CD4-positive, CD25-positive, alpha-beta regulatory T cell (primary cell): ENCODE measurements around the gene PPP1CC. TPM values are rescaled to one million over a fixed set of nuclear protein-coding genes. Genes with fewer than 3 reads are reported as not detected.
"Not testable (repeated sequence)": the region's sequence is repeated elsewhere in the genome, so short reads cannot be mapped to it uniquely, and the experiment has no call there.

Experiments
- ATAC-seq, 2 donors: fragments of 150-1000 bp; cut with Tn5 transposase; one replicate each; pipeline ENCODE4 v1.10.0; 2021; ENCODE audit warnings: low read depth in 2 of 2, moderate number of reproducible peaks in 2 of 2, moderate library complexity in 1 of 2
- DNase-seq, 3 donors: peaks; one replicate each; pipeline versions ENCODE4 v3.0.0 to v3.0.0-alpha.2; 2012 to 2022; ENCODE audit warnings: mixed read lengths in 1 of 3
- H3K27ac ChIP-seq: one replicate; pipeline ENCODE4 v1.7.0; 2013; ENCODE audit warnings: mild to moderate bottlenecking, low read length; ENCODE audit not compliant: insufficient read depth, poor library complexity, severe bottlenecking
- H3K27me3 ChIP-seq: one replicate; pipeline ENCODE4 v1.7.0; 2013; ENCODE audit warnings: low read length; ENCODE audit not compliant: control insufficient read depth, insufficient read depth
- H3K36me3 ChIP-seq: one replicate; pipeline ENCODE4 v1.7.0; 2013; ENCODE audit warnings: mild to moderate bottlenecking, low read length, moderate library complexity; ENCODE audit not compliant: control insufficient read depth, insufficient read depth
- H3K4me1 ChIP-seq: 2 replicates; pipeline ENCODE4 v1.7.0; 2013; ENCODE audit warnings: mild to moderate bottlenecking, low read length; ENCODE audit not compliant: insufficient read depth, control insufficient read depth, poor library complexity, severe bottlenecking
- H3K4me3 ChIP-seq: one replicate; pipeline ENCODE4 v1.7.0; 2013; ENCODE audit warnings: low read depth, mild to moderate bottlenecking, low read length, moderate library complexity
- H3K9me3 ChIP-seq, 2 experiments: 1 replicate in 1 of 2; 2 replicates in 1 of 2; pipeline ENCODE4 v1.7.0; 2013; ENCODE audit warnings: low read length in 2 of 2, mild to moderate bottlenecking in 1 of 2, moderate library complexity in 1 of 2; ENCODE audit not compliant: control insufficient read depth in 2 of 2
- H3K27ac Mint-ChIP-seq, 3 donors: one replicate each; pipeline ENCODE4 v1.8.0; 2020 to 2022; ENCODE audit warnings: mild to moderate bottlenecking in 3 of 3, mixed read lengths in 3 of 3, moderate library complexity in 2 of 3
- H3K27me3 Mint-ChIP-seq: one replicate; pipeline ENCODE4 v1.8.0; 2022; ENCODE audit warnings: mild to moderate bottlenecking, mixed read lengths
- H3K36me3 Mint-ChIP-seq: one replicate; pipeline ENCODE4 v1.8.0; 2020; ENCODE audit warnings: mixed read lengths
- H3K4me1 Mint-ChIP-seq, 4 donors: one replicate each; pipeline ENCODE4 v1.8.0; 2020 to 2022; ENCODE audit warnings: mixed read lengths in 4 of 4, mild to moderate bottlenecking in 1 of 4
- H3K4me3 Mint-ChIP-seq, 4 donors: one replicate each; pipeline ENCODE4 v1.8.0; 2020 to 2022; ENCODE audit warnings: mild to moderate bottlenecking in 4 of 4, mixed read lengths in 4 of 4, moderate library complexity in 3 of 4
- H3K9me3 Mint-ChIP-seq, 7 donors: one replicate each; pipeline ENCODE4 v1.8.0; 2020 to 2022; ENCODE audit warnings: mixed read lengths in 7 of 7, mild to moderate bottlenecking in 3 of 7, moderate library complexity in 2 of 7
- polyA plus RNA-seq, 4 donors: library from polyadenylated mRNA; unstranded; fragments of 300-500 nt; fragmentation: Illumina TruSeq; gene quantifications; one replicate each; pipeline ENCODE4 v1.2.3, GENCODE V29; 2021
- total RNA-seq: library from RNA; stranded (reverse); gene quantifications from one replicate; pipeline ENCODE4 v1.2.3, GENCODE V29; 2022

Gene PPP1CC
- total and polyA plus RNA-seq, 5 donors from 2014 or later: 166 to 177 (median 174) TPM

- Mint-ChIP-seq H3K36me3 (peaks cover 3% of the 10 kb centered on the region), H3K27me3 (peaks cover 5% of the 10 kb centered on the region), H3K4me1 (peaks cover 20 to 50% (median 41%) of the 10 kb centered on the region in 4 donors), H3K9me3 (peaks cover 0 to 2% (median 0%) of the 10 kb centered on the region in 7 donors), H3K4me3 (peak overlapping the region; percentile 93 to 100 (median 98)), H3K27ac (peak overlapping the region; percentile 98 to 99 (median 99))
- H3K27me3 ChIP-seq: no peaks in the 10 kb centered on the region
- peak overlapping the region; percentile 99 for H3K4me3 ChIP-seq
- peak in 1 of 2 donors; percentile 2 for ATAC-seq
- peaks cover 3% of the 10 kb centered on the region for H3K36me3 ChIP-seq
- H3K4me1 ChIP-seq: peaks cover 48% of the 10 kb centered on the region
- DNase-seq: peak in 1 of 3 donors; percentile 2
- H3K27ac ChIP-seq: peak overlapping the region; percentile 85
- H3K9me3 ChIP-seq: no peaks in the 10 kb centered on the region
These were observed 484 bp downstream of the PPP1CC start for GRCh38 chr12:110742096-110742717.

- peak overlapping the region; percentile 93 to 100 (median 98) for H3K4me3 Mint-ChIP-seq
- peak in 2 of 3 donors; percentile 36 to 74 for DNase-seq
- H3K36me3 ChIP-seq: peaks cover 3% of the 10 kb centered on the region
- ATAC-seq: no peak
- H3K27me3 Mint-ChIP-seq: peaks cover 5% of the 10 kb centered on the region
- H3K4me1 Mint-ChIP-seq: peaks cover 20 to 56% (median 44%) of the 10 kb centered on the region in 4 donors
- peak overlapping the region; percentile 85 for H3K27ac ChIP-seq
- peaks cover 0 to 2% (median 0%) of the 10 kb centered on the region in 7 donors for H3K9me3 Mint-ChIP-seq
- peaks cover 55% of the 10 kb centered on the region for H3K4me1 ChIP-seq
- peak overlapping the region; percentile 98 to 99 (median 99) for H3K27ac Mint-ChIP-seq
- no peaks in the 10 kb centered on the region for H3K27me3 ChIP-seq
- no peaks in the 10 kb centered on the region for H3K9me3 ChIP-seq
- H3K4me3 ChIP-seq: peak overlapping the region; percentile 99
- H3K36me3 Mint-ChIP-seq: peaks cover 3% of the 10 kb centered on the region
These were observed 1.2 kb downstream of the PPP1CC start for GRCh38 chr12:110741341-110742095.

- no peaks in the 10 kb centered on the region for H3K27me3 ChIP-seq
- peaks cover 7% of the 10 kb centered on the region for H3K36me3 Mint-ChIP-seq
- H3K4me3 ChIP-seq: peak overlapping the region; percentile 99
- peak overlapping the region; percentile 80 to 96 (median 89) for H3K4me3 Mint-ChIP-seq
- ATAC-seq (no peak), DNase-seq (peak in 1 of 3 donors; percentile 46)
- peaks cover 5% of the 10 kb centered on the region for H3K27me3 Mint-ChIP-seq
- H3K36me3 ChIP-seq: peaks cover 17% of the 10 kb centered on the region
- peaks cover 0 to 2% (median 0%) of the 10 kb centered on the region in 7 donors for H3K9me3 Mint-ChIP-seq
- H3K27ac Mint-ChIP-seq: peak overlapping the region; percentile 76 to 98 (median 78)
- H3K4me1 Mint-ChIP-seq: peaks cover 25 to 70% (median 49%) of the 10 kb centered on the region in 4 donors
- no peak overlapping the region for H3K27ac ChIP-seq
- no peaks in the 10 kb centered on the region for H3K9me3 ChIP-seq
- H3K4me1 ChIP-seq: peaks cover 67% of the 10 kb centered on the region
These were observed 2.8 kb downstream of the PPP1CC start for GRCh38 chr12:110739894-110740293.

DNA sequence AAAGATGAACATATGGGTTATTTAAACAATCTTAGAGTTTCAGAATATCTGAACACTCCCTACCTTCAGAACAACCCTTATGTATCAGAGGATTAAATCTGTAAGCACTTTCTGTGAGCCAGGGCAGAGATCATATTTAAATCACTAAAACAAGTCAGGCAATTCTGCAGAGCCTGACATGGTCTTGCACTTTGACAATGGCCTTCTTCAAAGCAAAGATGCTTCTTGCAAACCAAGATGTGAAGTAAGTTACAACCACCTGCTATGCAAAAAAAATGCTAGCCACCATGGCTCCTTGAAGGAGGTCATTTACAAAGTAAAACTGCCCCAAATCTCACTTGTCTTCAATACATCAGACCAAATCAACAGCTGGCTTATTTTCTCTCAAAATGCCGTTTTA is 3.2 kb downstream of the PPP1CC start:
- H3K4me3 ChIP-seq: peak overlapping the region; percentile 99
- Mint-ChIP-seq H3K4me3 (peak overlapping the region; percentile 80 to 96 (median 89)), H3K27me3 (peaks cover 5% of the 10 kb centered on the region), H3K27ac (peak overlapping the region; percentile 76 to 98 (median 78)), H3K36me3 (peaks cover 7% of the 10 kb centered on the region), H3K4me1 (peaks cover 25 to 73% (median 52%) of the 10 kb centered on the region in 4 donors), H3K9me3 (peaks cover 0 to 2% (median 0%) of the 10 kb centered on the region in 7 donors)
- peaks cover 68% of the 10 kb centered on the region for H3K4me1 ChIP-seq
- DNase-seq: peak in 1 of 3 donors; percentile 18
- no peak overlapping the region for H3K27ac ChIP-seq
- H3K36me3 ChIP-seq: peaks cover 19% of the 10 kb centered on the region
- H3K27me3 ChIP-seq: no peaks in the 10 kb centered on the region
- ATAC-seq: no peak
- no peaks in the 10 kb centered on the region for H3K9me3 ChIP-seq

DNA sequence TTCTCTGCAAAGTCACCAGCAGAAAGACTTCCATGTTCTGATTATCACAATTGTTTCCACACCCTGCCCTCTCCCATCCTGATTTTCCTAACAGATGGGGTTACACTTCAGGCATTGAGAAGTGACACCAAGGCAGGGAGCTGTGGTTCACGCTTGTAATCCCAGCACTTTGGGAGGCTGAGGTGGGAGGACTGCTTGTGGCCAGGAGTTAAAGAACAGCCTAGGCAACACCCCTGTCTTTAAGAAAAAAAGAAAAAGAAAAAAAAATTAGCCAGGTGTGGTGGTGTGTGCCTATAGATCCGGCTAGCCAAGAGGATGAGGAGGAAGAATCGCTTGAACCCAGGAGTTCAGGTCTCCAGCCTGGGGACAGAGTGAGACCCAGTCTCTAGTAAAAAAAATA is 5.2 kb downstream of the PPP1CC start:
- Histone ChIP-seq H3K9me3 (no peaks in the 10 kb centered on the region), H3K36me3 (peaks cover 28% of the 10 kb centered on the region), H3K27me3 (no peaks in the 10 kb centered on the region), H3K4me1 (peaks cover 77% of the 10 kb centered on the region), H3K27ac (peak overlapping the region; percentile 43), H3K4me3 (peak overlapping the region; percentile 70)
- Mint-ChIP-seq H3K27ac (peak overlapping the region; percentile 39 to 83 (median 82)), H3K27me3 (peaks cover 5% of the 10 kb centered on the region), H3K9me3 (peaks cover 0 to 2% (median 0%) of the 10 kb centered on the region in 7 donors), H3K4me3 (peak overlapping the region; percentile 71 to 96 (median 84)), H3K36me3 (peaks cover 13% of the 10 kb centered on the region), H3K4me1 (peaks cover 32 to 79% (median 64%) of the 10 kb centered on the region in 4 donors)
- DNase-seq (no peak), ATAC-seq (no peak)

DNA sequence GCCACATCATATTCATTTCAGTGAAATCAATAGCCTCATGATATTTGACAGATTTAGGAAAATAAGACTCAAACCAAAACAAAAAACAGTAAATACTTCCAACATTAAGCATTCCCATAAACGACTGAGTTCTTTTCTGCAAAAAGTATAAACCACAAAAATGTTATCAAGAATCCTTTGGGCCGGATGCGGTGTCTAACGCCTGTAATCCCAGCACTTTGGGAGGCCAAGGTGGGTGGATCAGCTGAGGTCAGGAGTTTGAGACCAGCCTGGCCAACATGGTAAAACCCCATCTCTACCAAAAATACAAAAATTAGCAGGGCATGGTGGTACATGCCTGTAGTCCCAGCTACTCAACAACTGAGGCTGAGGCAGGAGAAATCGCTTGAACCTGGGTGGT is 5.7 kb downstream of the PPP1CC start:
- not testable (repeated sequence) for H3K27me3 Mint-ChIP-seq, DNase-seq, H3K27ac ChIP-seq, H3K27me3 ChIP-seq, ATAC-seq, H3K27ac Mint-ChIP-seq, H3K9me3 ChIP-seq, H3K9me3 Mint-ChIP-seq
- Mint-ChIP-seq H3K4me3 (peak overlapping the region in 3 of 4 donors; percentile 41 to 59 (median 48)), H3K36me3 (peaks cover 16% of the 10 kb centered on the region), H3K4me1 (peaks cover 35 to 84% (median 68%) of the 10 kb centered on the region in 4 donors)
- H3K36me3 ChIP-seq: peaks cover 34% of the 10 kb centered on the region
- H3K4me1 ChIP-seq: peaks cover 79% of the 10 kb centered on the region
- peak overlapping the region; percentile 70 for H3K4me3 ChIP-seq

- Mint-ChIP-seq H3K9me3 (no peaks in the 10 kb centered on the region), H3K36me3 (peaks cover 32% of the 10 kb centered on the region), H3K4me1 (peaks cover 37 to 89% (median 66%) of the 10 kb centered on the region in 4 donors), H3K4me3 (peak overlapping the region in 3 of 4 donors; percentile 14 to 74 (median 30)), H3K27me3 (no peaks in the 10 kb centered on the region), H3K27ac (peak overlapping the region; percentile 51 to 98 (median 78))
- Histone ChIP-seq H3K36me3 (peaks cover 65% of the 10 kb centered on the region), H3K4me3 (peak overlapping the region; percentile 13), H3K9me3 (no peaks in the 10 kb centered on the region), H3K27me3 (no peaks in the 10 kb centered on the region), H3K27ac (peak overlapping the region; percentile 34), H3K4me1 (peaks cover 65% of the 10 kb centered on the region)
- ATAC-seq (no peak), DNase-seq (no peak)
These were observed 8.8 kb downstream of the PPP1CC start for GRCh38 chr12:110733900-110734299.
